ENCODE results near the gene PSTPIP2.

- no peak for TF ChIP-seq CTCF (IDR thresholded peaks at IDR 0.05; ENCODE audit: insufficient read depth, low read length)
- TF ChIP-seq GABPA (IDR thresholded peaks at IDR 0.05; ENCODE audit: low read depth), result no peak
Observed at GRCh38 chr18:46067438-46068007, 4.5 kb downstream of the PSTPIP2 start.

Data from HL-60 (cell line).